CD4-positive, alpha-beta memory T cell (primary cell): ENCODE data around the gene PLA2G15. TPM values are rescaled to one million over a fixed set of nuclear protein-coding genes. Genes with fewer than 3 reads are reported as not detected.
"Not testable (repeated sequence)": the region's sequence is repeated elsewhere in the genome, so short reads cannot be mapped to it uniquely, and the experiment has no call there.

ENCODE experiments used
- CTCF ChIA-PET: fragments of 350-600 bp; sonication (Branson Sonifier 250); formaldehyde crosslinking; loops from one replicate; lab custom pipeline; 2021; ENCODE audit warnings: inconsistent platforms; ENCODE audit not compliant: partially characterized antibody; lab: Charles Lee
- POLR2A ChIA-PET: fragments of 350-600 bp; sonication (Branson Sonifier 250); formaldehyde crosslinking; loops from one replicate; lab custom pipeline; 2021; ENCODE audit not compliant: partially characterized antibody; lab: Charles Lee
- DNase-seq, 5 donors: peaks; one replicate each; pipeline versions ENCODE4 v3.0.0 to v3.0.0-alpha.2; 2020 to 2022; ENCODE audit warnings: mixed read lengths in 1 of 5
- H3K27ac ChIP-seq: one replicate; pipeline ENCODE4 v1.7.0; 2013; ENCODE audit warnings: low read depth, low read length
- H3K27me3 ChIP-seq: 2 replicates; pipeline ENCODE4 v1.7.0; 2013; ENCODE audit warnings: mild to moderate bottlenecking, low read length, moderate library complexity; ENCODE audit not compliant: insufficient read depth
- H3K36me3 ChIP-seq: 2 replicates; pipeline ENCODE4 v1.7.0; 2013; ENCODE audit warnings: mild to moderate bottlenecking, low read length, moderate library complexity; ENCODE audit not compliant: insufficient read depth
- H3K4me1 ChIP-seq: 2 replicates; pipeline ENCODE4 v1.7.0; 2013; ENCODE audit warnings: mild to moderate bottlenecking, low read length, moderate library complexity; ENCODE audit not compliant: insufficient read depth
- H3K4me3 ChIP-seq, 2 donors: one replicate each; pipeline ENCODE4 v1.7.0; 2013; ENCODE audit warnings: low read length in 2 of 2, mild to moderate bottlenecking in 1 of 2
- H3K9me3 ChIP-seq, 2 donors: one replicate each; pipeline ENCODE4 v1.7.0; 2013; ENCODE audit warnings: low read length in 2 of 2, control low read depth in 1 of 2; ENCODE audit not compliant: control insufficient read depth in 1 of 2
- H3K27ac Mint-ChIP-seq, 7 donors: one replicate each; pipeline ENCODE4 v1.8.0; 2020 to 2021; ENCODE audit warnings: mixed read lengths in 7 of 7, mild to moderate bottlenecking in 6 of 7, inconsistent platforms in 3 of 7, moderate library complexity in 3 of 7
- H3K27me3 Mint-ChIP-seq, 2 donors: one replicate each; pipeline ENCODE4 v1.8.0; 2020 to 2021; ENCODE audit warnings: mixed read lengths in 2 of 2
- H3K36me3 Mint-ChIP-seq, 2 donors: one replicate each; pipeline ENCODE4 v1.8.0; 2020 to 2021; ENCODE audit warnings: mixed read lengths in 2 of 2, inconsistent platforms in 1 of 2, mild to moderate bottlenecking in 1 of 2
- H3K4me1 Mint-ChIP-seq, 4 donors: one replicate each; pipeline ENCODE4 v1.8.0; 2020 to 2021; ENCODE audit warnings: mixed read lengths in 4 of 4, mild to moderate bottlenecking in 1 of 4
- H3K4me3 Mint-ChIP-seq, 8 donors: one replicate each; pipeline ENCODE4 v1.8.0; 2020 to 2021; ENCODE audit warnings: mixed read lengths in 8 of 8, mild to moderate bottlenecking in 7 of 8, moderate library complexity in 6 of 8, inconsistent platforms in 3 of 8
- H3K9me3 Mint-ChIP-seq, 8 donors: one replicate each; pipeline ENCODE4 v1.8.0; 2020 to 2021; ENCODE audit warnings: mixed read lengths in 8 of 8, mild to moderate bottlenecking in 5 of 8, inconsistent platforms in 3 of 8, moderate library complexity in 1 of 8
- intact Hi-C: fragments of 100-400 bp; cut with micrococcal nuclease; formaldehyde crosslinking; loops from one replicate; pipeline ENCODE4 v1.15.1; 2023
- polyA plus RNA-seq, 2 donors: library from polyadenylated mRNA; unstranded; fragments of 300-500 nt; fragmentation: Illumina TruSeq; gene quantifications; one replicate each; pipeline ENCODE4 v1.2.3, GENCODE V29; 2021
- total RNA-seq, 2 experiments: library from RNA; stranded (reverse); gene quantifications; one replicate each; pipeline ENCODE4 v1.2.3, GENCODE V29; 2021

PLA2G15 gene
- total and polyA plus RNA-seq, 4 experiments from 2014 or later, result 6.6 to 13.3 (median 11.4) TPM

DNA sequence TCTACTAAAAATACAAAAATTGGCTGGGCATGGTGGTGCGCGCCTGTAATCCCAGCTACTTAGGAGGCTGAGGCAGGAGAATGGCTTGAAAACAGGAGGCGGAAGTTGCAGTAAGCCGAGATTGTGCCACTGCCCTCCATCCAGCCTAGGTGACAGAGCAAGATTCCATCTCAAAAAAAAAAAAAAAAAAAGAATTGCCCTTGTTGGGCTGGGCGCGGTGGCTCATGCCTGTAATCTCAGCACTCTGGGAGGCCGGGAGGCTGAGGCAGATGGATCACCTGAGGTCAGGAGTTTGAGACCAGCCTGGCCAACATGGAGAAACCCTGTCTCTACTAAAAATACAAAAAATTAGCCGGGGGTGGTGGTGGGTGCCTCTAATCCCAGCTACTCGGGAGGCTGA, 43.6 kb downstream of the PLA2G15 start:
- H3K9me3 ChIP-seq, H3K4me3 ChIP-seq, DNase-seq, intact Hi-C loops, H3K27me3 Mint-ChIP-seq, H3K27me3 ChIP-seq, H3K9me3 Mint-ChIP-seq: not testable (repeated sequence)
- Mint-ChIP-seq H3K36me3 (peaks cover 43 to 53% of the 10 kb centered on the region in 2 donors), H3K4me1 (peaks cover 68 to 98% (median 85%) of the 10 kb centered on the region in 4 donors), H3K27ac (peak overlapping the region; percentile 82 to 96 (median 92)), H3K4me3 (peak overlapping the region in 6 of 8 donors; percentile 46 to 91 (median 80))
- Histone ChIP-seq H3K4me1 (peaks cover 92% of the 10 kb centered on the region), H3K27ac (peak overlapping the region; percentile 52), H3K36me3 (peaks cover 32% of the 10 kb centered on the region)
- ChIA-PET POLR2A (interaction anchor here (1.5 to 44.5 kb wide), 4 partner anchors 7 to 44 kb away, joined by 4 to 1508 read pairs (median 756); partner anchors contain the start of genes PLA2G15, PRMT7, SLC7A6 and SLC7A6OS), CTCF (interaction anchor here (1.1 to 29.4 kb wide), 4 partner anchors 9 to 768 kb away, joined by 3 to 680 read pairs (median 18); partner anchors contain the start of gene SLC7A6)

DNA sequence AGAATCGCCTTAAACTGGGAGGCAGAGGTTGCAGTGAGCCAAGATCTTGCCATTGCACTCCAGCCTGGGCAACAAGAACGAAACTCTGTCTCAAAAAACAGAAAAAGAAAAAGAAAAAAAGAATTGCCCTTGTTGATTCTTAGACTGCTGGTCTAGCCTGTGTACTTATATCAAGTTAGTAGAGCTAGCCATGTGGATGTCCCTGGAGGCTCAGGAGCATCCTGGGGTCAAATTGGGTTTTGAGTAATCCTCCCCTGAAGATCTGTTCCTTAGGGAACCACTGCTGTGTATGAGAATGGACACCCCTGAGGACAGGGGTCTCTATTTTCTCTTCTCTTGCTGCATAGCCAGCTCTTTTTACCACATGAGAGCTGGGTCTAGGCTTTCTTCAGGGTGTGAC, 44.0 kb downstream of the PLA2G15 start:
- no peaks in the 10 kb centered on the region for H3K9me3 ChIP-seq
- H3K27me3 ChIP-seq, result no peaks in the 10 kb centered on the region
- peak overlapping the region; percentile 52 for H3K27ac ChIP-seq
- Mint-ChIP-seq H3K36me3 (peaks cover 42 to 55% of the 10 kb centered on the region in 2 donors), H3K4me1 (peaks cover 66 to 94% (median 85%) of the 10 kb centered on the region in 4 donors), H3K9me3 (no peaks in the 10 kb centered on the region), H3K27ac (peak overlapping the region; percentile 82 to 91 (median 89)), H3K27me3 (no peaks in the 10 kb centered on the region), H3K4me3 (peak overlapping the region in 7 of 8 donors; percentile 32 to 83 (median 68))
- H3K4me1 ChIP-seq, result peaks cover 88% of the 10 kb centered on the region
- peaks cover 35% of the 10 kb centered on the region for H3K36me3 ChIP-seq
- POLR2A ChIA-PET, result interaction anchor here (1.3 to 44.5 kb wide), 5 partner anchors 6 to 44 kb away, joined by 3 to 1508 read pairs (median 5); partner anchors contain the start of genes PLA2G15, PRMT7, SLC7A6 and SLC7A6OS
- DNase-seq, result no peak
- CTCF ChIA-PET, result interaction anchor here (1.1 to 29.4 kb wide), 5 partner anchors 9 to 768 kb away, joined by 3 to 680 read pairs (median 3); partner anchors contain the start of gene SLC7A6
- H3K4me3 ChIP-seq, result peak overlapping the region in 1 of 2 donors; percentile 4
- intact Hi-C loops, result no loop called here

DNA sequence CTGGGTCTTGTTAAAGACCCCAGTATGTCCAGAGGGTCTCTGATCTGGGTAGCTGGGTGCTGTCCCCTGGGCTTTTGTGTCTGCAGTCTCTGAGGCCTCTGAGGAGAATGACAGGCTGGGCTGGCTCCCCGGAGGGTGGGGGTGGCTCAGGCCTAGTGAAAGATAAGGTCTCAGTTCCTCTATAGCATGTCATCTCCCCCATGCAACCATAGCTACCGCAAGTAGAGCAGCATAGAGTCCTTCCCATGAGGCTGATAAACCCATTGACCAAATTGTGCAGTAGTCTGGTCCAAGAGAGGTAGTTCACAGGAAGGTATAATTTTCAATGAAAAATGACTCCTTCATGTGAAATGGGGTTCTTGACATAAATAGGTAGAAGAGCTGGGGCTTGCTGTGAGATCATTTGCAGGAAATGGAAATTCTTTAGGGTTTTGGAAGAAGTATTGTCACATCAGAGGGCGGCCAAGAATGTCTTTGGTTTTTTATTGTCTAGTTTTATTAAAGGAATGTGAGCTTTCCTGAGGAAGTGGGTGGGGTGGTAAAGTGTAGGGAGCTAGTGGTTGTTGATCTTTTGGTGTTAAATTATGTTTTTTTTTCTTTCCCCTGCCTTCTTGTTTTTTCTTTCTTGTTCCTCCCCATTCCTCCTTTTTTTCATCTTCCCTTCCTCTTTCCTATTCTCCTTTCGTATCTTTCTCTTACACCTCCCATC, 44.6 kb downstream of the PLA2G15 start:
- H3K4me3 ChIP-seq, result peak overlapping the region in 1 of 2 donors; percentile 4
- peak overlapping the region; percentile 52 for H3K27ac ChIP-seq
- H3K4me1 Mint-ChIP-seq, result peaks cover 63 to 92% (median 80%) of the 10 kb centered on the region in 4 donors
- H3K4me3 Mint-ChIP-seq, result peak overlapping the region; percentile 32 to 83 (median 66)
- intact Hi-C loops, result no loop called here
- H3K27ac Mint-ChIP-seq, result peak overlapping the region; percentile 82 to 91 (median 89)
- H3K9me3 Mint-ChIP-seq, result no peaks in the 10 kb centered on the region
- no peaks in the 10 kb centered on the region for H3K27me3 Mint-ChIP-seq
- H3K9me3 ChIP-seq, result no peaks in the 10 kb centered on the region
- peak; percentile 41 to 72 (median 56) for DNase-seq
- H3K36me3 ChIP-seq, result peaks cover 41% of the 10 kb centered on the region
- ChIA-PET POLR2A (interaction anchor here (1.3 to 44.5 kb wide), 5 partner anchors 6 to 45 kb away, joined by 3 to 1508 read pairs (median 5); partner anchors contain the start of genes PLA2G15, PRMT7, SLC7A6 and SLC7A6OS), CTCF (interaction anchor here (1.1 to 29.4 kb wide), 4 partner anchors 8 to 38 kb away, joined by 3 to 680 read pairs (median 18); partner anchors contain the start of gene SLC7A6)
- peaks cover 44 to 60% of the 10 kb centered on the region in 2 donors for H3K36me3 Mint-ChIP-seq
- H3K4me1 ChIP-seq, result peaks cover 83% of the 10 kb centered on the region
- H3K27me3 ChIP-seq, result no peaks in the 10 kb centered on the region

DNA sequence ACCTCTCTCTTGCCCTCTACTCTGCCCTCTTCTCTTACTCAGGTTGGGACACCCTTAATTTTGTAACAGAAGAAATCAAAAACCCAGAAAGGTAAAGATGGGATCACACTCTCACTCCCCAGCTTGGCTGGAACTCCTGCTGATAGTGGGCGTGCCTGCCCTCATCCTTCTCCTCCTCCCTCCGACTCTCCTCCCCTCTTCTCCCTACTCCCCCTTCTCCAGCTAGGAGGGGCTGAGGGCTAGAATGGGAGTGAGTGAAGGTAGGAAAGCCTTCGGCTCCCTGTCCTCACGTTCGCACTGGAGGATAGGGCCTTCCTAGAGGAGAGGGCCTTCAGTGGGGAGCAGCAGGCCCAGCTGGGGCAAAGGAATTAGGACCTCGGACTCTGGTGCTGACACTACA, 45.3 kb downstream of the PLA2G15 start:
- peak overlapping the region; percentile 82 to 91 (median 89) for H3K27ac Mint-ChIP-seq
- ChIA-PET CTCF (interaction anchor here (0.9 to 29.4 kb wide), 5 partner anchors 10 to 37 kb away, joined by 3 to 680 read pairs (median 4); partner anchors contain the start of gene SLC7A6), POLR2A (interaction anchor here (1.3 to 44.5 kb wide), 3 partner anchors 5 to 32 kb away, joined by 3 to 1508 read pairs (median 1508); partner anchors contain the start of genes PRMT7, SLC7A6 and SLC7A6OS)
- intact Hi-C loops, result no loop called here
- H3K36me3 Mint-ChIP-seq, result peaks cover 49 to 66% of the 10 kb centered on the region in 2 donors
- Histone ChIP-seq H3K4me3 (no peak overlapping the region), H3K27ac (peak overlapping the region; percentile 52), H3K36me3 (peaks cover 48% of the 10 kb centered on the region), H3K4me1 (peaks cover 76% of the 10 kb centered on the region), H3K27me3 (no peaks in the 10 kb centered on the region), H3K9me3 (no peaks in the 10 kb centered on the region)
- no peaks in the 10 kb centered on the region for H3K27me3 Mint-ChIP-seq
- H3K9me3 Mint-ChIP-seq, result no peaks in the 10 kb centered on the region
- peaks cover 58 to 85% (median 74%) of the 10 kb centered on the region in 4 donors for H3K4me1 Mint-ChIP-seq
- H3K4me3 Mint-ChIP-seq, result peak overlapping the region; percentile 32 to 83 (median 66)
- no peak for DNase-seq

- H3K27me3 ChIP-seq, result no peaks in the 10 kb centered on the region
- ChIA-PET CTCF (interaction anchor here (0.9 to 29.4 kb wide), 7 partner anchors 8 to 274 kb away, joined by 3 to 680 read pairs (median 4); partner anchors contain the start of genes PRMT7, SLC7A6 and SLC7A6OS), POLR2A (interaction anchor here (0.8 to 44.5 kb wide), 3 partner anchors 4 to 54 kb away, joined by 4 to 1508 read pairs (median 1508); partner anchors contain the start of genes PRMT7, SLC7A6 and SLC7A6OS)
- Mint-ChIP-seq H3K27me3 (no peaks in the 10 kb centered on the region), H3K36me3 (peaks cover 53 to 72% of the 10 kb centered on the region in 2 donors), H3K27ac (peak overlapping the region; percentile 82 to 91 (median 90)), H3K4me1 (peaks cover 53 to 77% (median 68%) of the 10 kb centered on the region in 4 donors), H3K9me3 (no peaks in the 10 kb centered on the region), H3K4me3 (peak overlapping the region in 7 of 8 donors; percentile 19 to 83 (median 61))
- H3K4me1 ChIP-seq, result peaks cover 68% of the 10 kb centered on the region
- H3K9me3 ChIP-seq, result no peaks in the 10 kb centered on the region
- H3K4me3 ChIP-seq, result no peak overlapping the region
- peaks cover 56% of the 10 kb centered on the region for H3K36me3 ChIP-seq
- DNase-seq, result no peak
- H3K27ac ChIP-seq, result peak overlapping the region; percentile 52
- intact Hi-C loops, result no loop called here
These were observed 46.1 kb downstream of the PLA2G15 start for GRCh38 chr16:68291227-68291626.

GRCh38 chr16:68292425-68292824, 47.3 kb downstream of the PLA2G15 start:
- Mint-ChIP-seq H3K4me3 (peak overlapping the region in 5 of 8 donors; percentile 19 to 83 (median 49)), H3K4me1 (peaks cover 43 to 68% (median 59%) of the 10 kb centered on the region in 4 donors), H3K36me3 (peaks cover 60 to 77% of the 10 kb centered on the region in 2 donors), H3K9me3 (no peaks in the 10 kb centered on the region), H3K27ac (peak overlapping the region; percentile 82 to 91 (median 90)), H3K27me3 (no peaks in the 10 kb centered on the region)
- Histone ChIP-seq H3K4me1 (peaks cover 56% of the 10 kb centered on the region), H3K9me3 (no peaks in the 10 kb centered on the region), H3K27me3 (no peaks in the 10 kb centered on the region), H3K4me3 (no peak overlapping the region), H3K27ac (no peak overlapping the region), H3K36me3 (peaks cover 67% of the 10 kb centered on the region)
- CTCF ChIA-PET, result interaction anchor here (1.3 to 29.4 kb wide), 5 partner anchors 8 to 35 kb away, joined by 4 to 680 read pairs (median 8); partner anchors contain the start of genes PRMT7, SLC7A6 and SLC7A6OS
- POLR2A ChIA-PET, result interaction anchor here (34.3 to 44.5 kb wide), 2 partner anchors 3 to 13 kb away, joined by 1508 read pairs; partner anchors contain the start of genes PRMT7, SLC7A6 and SLC7A6OS
- intact Hi-C loops, result no loop called here
- DNase-seq, result no peak
